ENCODE measurements around the gene EFL1.

Gene EFL1

GRCh38 chr15:82081914-82082762 lies 180.4 kb downstream of the EFL1 start:
- DNase-seq (ENCODE audit: low read depth in 3 of 3): no peak

DNA sequence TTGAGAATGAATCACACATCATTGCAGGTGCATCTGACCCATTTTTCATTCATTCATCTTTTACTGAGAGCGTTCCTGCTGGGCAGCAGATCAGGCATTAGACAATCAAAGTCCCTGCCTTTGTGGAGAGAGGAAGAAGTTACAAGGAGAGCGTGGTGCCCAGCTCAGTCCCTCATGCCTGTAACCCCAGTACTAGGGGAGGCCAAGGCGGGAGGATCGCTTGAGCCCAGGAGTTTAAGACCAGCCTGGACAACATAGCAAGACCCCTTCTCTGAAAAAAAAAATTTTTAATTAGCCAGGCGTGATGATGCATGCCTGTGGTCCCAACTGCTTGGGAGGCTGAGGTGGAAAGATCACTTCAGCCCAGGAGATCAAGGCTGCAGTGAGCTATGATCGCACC lies 181.8 kb downstream of the EFL1 start:
- no peak for DNase-seq (ENCODE audit: low read depth in 3 of 3)

Data from stimulated activated CD4-positive, alpha-beta T cell treated with anti-CD3 and anti-CD28 coated beads, TNF-alpha, amount 100 ng/mL, for 48 hours (primary cell).